GM12872 (cell line): ENCODE results near the gene OSBPL3.

Experiments
- CTCF ChIP-seq: IDR thresholded peaks from 3 replicates; pipeline ENCODE4 v1.5.1; 2011; ENCODE audit warnings: low read depth, mild to moderate bottlenecking, low read length, moderate library complexity; ENCODE audit not compliant: insufficient read depth

Gene OSBPL3

DNA sequence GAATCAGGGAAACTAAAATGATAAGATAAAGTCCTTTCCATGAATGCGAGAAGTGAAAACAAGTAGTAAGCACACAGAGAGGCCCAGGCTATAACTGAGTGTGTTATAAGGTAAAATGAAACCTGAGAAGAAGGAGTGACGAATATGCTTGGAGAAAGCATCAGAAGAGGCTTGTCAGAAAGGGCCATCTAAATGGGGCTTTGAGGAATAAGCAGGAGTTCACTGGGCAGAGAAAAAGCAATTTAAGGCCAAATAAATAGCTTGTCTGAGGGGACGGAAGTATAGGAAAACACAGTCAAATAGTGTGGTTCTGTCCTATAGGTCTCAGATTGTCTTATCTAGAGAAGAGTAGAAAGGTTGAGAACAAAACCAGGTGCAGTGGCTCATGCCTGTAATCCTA is 163.1 kb downstream of the OSBPL3 start:
- TF ChIP-seq CTCF, result no peak

GRCh38 chr7:24812305-24812945 is 167.6 kb downstream of the OSBPL3 start:
- TF ChIP-seq CTCF, result peak; percentile 86

DNA sequence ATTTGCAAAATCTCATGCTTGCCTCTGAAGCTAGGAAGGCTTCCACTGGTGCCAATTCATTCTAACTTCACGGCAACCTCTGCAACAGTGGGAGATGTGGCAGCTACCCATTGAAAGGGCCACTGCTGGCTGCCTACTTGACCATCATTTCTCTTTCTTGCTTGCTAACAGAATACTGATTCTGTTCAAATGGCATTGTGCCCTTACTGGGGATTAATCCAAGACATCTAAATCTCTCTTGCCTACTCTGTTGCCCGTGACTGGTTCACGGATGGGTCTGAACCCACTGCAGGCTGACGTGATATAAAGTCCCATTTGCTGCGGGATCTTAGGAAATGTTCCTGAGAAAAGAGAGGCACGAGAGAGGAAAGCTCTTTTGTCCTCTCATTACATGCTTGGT is 171.5 kb downstream of the OSBPL3 start:
- TF ChIP-seq CTCF, result no peak

GRCh38 chr7:24802300-24802699 is 177.7 kb downstream of the OSBPL3 start:
- TF ChIP-seq CTCF, result no peak

DNA sequence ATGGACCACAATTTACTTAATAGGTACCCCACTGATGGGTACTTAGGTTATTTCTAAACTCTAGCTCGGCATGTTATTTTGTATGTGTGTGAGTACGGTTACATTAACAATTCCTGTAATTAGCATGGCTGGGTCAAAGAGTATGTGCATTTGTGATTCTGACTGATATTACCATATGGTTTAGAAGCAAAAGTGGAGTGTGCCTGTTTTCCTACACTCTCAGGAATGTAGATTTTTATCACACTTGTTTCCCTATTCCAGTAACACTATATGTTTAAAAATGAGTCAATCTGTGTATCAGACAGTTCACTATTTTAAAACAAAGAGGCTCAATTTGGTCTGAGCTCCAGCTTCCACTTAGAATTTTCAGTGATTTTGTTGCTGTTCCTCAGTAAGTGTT is 178.1 kb downstream of the OSBPL3 start:
- TF ChIP-seq CTCF, result no peak

DNA sequence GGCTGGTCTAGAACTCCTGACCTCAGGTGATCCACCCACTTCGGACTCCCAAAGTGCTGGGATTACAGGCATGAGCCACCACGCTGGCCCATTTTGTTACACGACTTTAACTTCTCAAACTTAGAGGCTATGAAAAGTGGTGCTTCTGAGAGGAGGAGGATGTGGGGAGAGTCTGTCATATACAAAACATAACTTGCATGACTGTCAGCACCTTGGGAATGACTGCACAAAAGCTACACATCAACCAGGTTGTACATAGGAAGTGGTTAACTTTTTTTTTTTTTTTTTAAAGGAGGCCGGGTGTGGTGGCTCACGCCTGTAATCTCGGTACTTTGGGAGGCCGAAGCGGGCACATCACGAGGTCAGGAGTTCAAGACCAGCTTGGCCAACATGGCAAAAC is 179.3 kb downstream of the OSBPL3 start:
- TF ChIP-seq CTCF, result no peak

GRCh38 chr7:24800073-24800472 is 179.9 kb downstream of the OSBPL3 start:
- no peak for TF ChIP-seq CTCF
